Stimulated activated CD4-positive, alpha-beta T cell treated with anti-CD3 and anti-CD28 coated beads, Interleukin-2, amount 100 ng/mL, for 48 hours (primary cell): ENCODE measurements around the gene PA2G4.
"Not testable (repeated sequence)": the region's sequence is repeated elsewhere in the genome, so short reads cannot be mapped to it uniquely, and the experiment has no call there.

Experiments
- DNase-seq, 2 donors: peaks; one replicate each; pipeline ENCODE4 v3.0.0-alpha.2; 2020

Gene PA2G4

DNA sequence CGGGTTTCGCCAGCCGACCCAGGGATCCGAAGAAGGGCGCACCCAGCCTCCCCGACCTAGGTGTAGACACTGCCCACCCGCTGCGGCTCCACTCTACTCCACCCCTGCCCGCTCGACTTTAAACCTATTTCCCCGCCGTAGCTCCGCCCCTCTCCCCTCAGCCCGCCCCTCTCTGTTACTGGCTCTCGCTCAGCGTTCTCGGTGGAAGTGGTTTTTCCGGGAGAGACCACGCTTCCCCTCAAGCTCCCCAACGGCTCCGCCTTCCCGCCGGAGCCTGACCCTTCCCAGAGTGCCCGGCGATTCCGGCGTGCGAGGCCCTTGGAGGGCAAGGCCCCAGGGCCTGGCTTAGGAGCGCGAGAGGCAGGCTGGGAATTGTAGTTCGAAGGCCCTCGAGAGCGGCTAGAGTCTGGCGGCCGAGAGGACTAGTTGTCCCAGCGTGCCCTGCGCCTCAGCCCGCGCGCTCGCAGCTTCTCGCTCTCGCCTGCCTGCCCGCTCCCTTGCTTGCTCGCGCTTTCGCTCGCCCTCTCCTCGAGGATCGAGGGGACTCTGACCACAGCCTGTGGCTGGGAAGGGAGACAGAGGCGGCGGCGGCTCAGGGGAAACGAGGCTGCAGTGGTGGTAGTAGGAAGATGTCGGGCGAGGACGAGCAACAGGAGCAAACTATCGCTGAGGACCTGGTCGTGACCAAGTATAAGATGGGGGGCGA is at the start of gene PA2G4:
Gene PA2G4 (plus strand): TSS at position 451 of the 706 bp plus-strand sequence. CDS start 179 bp downstream, at position 630.
- DNase-seq = peak; percentile 96 to 97

DNA sequence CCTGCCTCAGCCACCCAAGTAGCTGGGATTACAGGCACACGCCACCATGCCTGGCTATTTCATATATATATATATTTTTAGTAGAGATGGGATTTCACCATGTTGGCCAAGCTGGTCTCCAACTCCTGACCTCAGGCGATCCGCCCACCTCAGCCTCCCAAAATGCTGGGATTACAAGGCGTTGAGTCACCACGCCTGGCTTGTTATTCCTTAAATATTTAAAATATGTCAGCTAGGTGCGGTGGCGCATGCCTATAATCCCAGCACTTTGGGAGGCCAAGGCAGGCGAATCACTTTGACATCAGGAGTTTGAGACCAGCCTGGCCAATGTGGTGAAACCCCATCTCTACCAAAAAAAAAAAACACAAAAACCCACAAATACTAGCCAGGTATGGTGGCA is 44.4 kb upstream of the PA2G4 start:
- DNase-seq = not testable (repeated sequence)

DNA sequence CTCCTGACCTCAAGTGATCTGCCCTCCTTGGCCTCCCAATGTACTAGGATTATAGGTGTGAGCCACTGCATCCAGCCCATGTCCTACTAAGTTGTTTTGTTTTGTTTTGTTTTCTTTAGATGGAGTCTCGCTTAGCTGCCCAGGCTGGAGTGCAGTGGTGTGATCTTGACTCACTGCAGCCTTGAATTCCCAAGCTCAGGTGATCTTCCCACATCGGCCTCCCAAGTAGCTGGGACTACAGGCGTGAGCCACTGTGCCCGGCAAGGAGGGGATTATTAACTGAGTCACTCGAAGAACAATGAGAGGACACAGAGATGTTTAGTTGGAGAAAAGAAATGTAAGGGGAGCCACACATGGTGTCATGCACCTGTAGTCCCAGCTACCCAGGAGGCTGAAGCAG is 42.4 kb upstream of the PA2G4 start:
- no peak for DNase-seq

DNA sequence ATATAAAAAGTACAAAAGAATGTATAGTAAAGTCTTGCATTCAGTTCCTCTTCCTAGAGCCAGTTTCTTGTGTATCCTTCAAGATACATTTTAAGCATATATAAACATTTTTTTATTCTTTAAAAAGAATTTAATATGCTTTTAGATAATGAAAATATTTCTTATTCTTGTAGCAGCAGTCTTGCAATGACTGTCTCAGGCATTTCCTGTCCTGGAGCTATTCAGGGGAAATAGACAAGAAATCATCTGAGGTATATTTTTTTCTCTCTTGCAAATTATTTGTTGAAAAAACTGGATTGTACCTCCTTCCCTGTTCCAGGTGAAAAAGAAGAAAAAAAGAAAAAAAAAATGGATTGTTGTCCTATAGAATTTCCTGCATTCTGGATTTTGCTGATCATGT is 41.4 kb upstream of the PA2G4 start:
- DNase-seq = no peak

DNA sequence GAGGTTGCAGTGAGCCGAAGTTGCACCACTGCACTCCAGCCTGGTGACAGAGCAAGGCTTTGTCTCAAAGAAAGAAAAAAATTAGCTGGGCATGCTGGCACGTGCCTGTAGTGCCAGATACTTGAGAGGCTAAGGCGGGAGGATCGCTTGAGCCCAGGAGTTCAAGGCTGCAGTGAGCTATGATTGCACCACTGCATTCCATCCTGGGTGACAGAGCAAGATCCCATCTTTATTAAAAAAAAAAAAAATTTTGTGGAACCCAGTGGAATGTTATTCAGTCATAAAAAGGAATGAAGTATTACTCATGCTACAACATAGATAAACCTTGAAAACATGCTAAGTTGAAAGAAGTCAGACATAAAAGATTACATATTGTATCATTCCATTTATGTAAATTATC is 32.7 kb upstream of the PA2G4 start:
- no peak for DNase-seq

DNA sequence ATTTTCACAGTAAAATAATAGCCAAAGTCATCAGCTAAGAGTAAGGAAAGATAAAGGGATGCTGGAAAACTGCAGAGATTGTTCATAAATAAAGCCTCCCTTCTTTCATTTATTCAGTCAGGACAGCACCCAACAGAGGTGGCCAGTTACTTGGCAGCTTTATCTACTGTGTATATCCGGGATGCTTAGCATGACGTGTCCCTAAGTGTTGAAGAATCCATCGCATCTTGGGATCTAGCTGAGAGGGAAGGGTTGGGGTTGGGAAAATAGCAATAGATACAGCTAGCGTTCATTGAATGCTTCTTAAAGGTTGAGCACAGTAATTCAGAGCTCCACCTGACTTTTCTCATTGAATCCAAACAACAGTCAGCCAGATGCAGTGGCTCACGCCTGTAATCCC is 30.0 kb upstream of the PA2G4 start:
- DNase-seq = no peak

DNA sequence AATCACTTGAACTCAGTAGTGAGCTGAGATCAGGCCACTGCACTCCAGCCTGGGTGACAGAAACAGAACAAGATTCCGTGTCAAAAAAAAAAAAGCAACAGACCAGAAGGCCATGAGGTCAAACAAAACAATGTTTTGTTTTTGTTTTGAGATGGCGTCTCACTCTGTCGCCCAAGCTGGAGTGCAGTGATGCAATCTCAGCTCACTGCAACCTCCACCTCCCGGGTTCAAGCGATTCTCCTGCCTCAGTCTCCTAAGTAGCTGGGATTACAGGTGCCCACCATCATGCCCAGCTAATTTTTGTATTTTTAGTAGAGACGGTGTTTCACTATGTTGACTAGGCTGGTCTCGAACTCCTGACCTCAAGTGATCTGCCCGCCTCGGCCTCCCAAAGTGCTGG is 26.4 kb upstream of the PA2G4 start:
- not testable (repeated sequence) for DNase-seq

DNA sequence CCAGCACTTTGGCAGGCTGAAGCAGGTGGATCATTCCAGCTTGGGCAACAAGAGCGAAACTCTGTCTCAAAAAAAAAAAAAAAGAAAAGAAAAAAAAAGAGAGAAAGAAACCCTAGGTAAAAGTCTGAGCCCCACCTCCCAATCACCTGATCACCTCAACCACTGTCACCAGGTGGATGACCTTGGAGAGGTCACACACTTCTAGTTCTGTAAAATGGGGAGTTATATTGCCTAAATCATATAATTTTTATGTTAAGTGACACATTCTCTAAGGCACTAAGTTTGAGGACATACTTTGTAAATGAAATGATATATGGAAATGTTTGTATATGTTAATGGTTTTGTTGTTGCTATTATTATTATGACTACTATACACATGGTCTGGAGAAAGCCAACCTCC is 25.9 kb upstream of the PA2G4 start:
- no peak for DNase-seq

DNA sequence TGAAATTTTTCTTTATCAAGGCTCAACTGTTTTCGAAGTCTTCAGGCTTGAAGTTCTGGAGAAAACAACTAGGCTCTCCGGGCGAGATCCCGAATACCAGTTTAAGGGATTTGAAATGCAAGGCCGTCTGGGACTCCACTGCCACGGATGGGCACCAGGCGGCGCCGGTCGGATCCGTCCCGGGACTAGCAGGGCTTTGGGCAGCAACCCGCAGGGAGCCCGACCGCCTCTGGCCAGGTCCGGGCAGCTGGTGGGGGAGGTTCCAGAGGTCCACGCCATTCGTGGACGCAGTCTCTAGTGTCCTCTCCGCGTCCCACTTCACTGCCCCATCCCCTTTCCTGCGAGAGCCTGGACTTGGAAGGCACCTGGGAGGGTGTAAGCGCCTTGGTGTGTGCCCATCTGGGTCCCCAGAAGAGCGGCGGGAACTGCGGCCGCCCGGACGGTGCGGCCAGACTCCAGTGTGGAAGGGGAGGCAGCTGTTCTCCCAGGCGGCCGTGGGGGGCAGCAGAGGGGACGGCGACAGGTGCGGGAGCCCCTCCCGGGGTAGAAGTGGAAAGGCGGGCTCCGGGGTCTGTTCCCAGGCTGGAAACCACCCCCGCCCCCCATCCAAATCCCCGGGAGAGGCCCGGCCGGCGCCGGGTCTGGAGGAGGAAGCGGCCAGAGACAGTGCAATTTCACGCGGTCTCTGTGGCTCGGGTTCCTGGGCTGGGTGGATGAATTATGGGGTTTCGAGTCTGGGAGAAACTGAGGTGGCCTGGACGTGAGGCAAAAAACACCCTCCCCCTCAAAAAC is 25.2 kb upstream of the PA2G4 start:
- peak; percentile 51 to 54 for DNase-seq

DNA sequence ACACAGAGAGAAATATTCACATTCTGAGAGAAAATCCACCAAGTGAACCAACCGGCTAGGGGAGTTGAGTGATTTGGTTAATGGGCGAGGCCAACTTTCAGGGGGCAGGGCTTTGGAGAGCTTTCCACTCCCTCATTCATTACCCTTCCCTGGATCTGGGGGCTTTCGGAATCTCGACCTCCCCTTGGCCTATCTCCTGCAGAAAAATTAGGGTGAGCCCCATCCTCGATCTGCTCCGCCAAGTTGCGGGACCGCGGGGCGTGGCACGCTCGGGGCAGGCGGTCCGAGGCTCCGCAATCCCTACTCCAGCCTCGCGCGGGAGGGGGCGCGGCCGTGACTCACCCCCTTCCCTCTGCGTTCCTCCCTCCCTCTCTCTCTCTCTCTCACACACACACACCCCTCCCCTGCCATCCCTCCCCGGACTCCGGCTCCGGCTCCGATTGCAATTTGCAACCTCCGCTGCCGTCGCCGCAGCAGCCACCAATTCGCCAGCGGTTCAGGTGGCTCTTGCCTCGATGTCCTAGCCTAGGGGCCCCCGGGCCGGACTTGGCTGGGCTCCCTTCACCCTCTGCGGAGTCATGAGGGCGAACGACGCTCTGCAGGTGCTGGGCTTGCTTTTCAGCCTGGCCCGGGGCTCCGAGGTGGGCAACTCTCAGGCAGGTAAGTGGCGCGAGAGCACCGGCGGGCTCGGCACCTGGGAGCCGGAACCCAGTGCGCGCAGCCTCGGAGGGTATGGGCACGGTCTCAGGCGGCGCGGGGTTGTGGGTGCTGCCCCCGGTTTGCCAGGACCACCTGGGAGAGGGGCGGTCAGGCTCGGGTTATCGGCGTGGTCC is 24.4 kb upstream of the PA2G4 start, which contains the start of gene ERBB3:
Gene ERBB3 (plus strand): TSS at position 443 of the 833 bp plus-strand sequence. CDS start 136 bp downstream, at position 579.
- DNase-seq = peak; percentile 55 to 62

DNA sequence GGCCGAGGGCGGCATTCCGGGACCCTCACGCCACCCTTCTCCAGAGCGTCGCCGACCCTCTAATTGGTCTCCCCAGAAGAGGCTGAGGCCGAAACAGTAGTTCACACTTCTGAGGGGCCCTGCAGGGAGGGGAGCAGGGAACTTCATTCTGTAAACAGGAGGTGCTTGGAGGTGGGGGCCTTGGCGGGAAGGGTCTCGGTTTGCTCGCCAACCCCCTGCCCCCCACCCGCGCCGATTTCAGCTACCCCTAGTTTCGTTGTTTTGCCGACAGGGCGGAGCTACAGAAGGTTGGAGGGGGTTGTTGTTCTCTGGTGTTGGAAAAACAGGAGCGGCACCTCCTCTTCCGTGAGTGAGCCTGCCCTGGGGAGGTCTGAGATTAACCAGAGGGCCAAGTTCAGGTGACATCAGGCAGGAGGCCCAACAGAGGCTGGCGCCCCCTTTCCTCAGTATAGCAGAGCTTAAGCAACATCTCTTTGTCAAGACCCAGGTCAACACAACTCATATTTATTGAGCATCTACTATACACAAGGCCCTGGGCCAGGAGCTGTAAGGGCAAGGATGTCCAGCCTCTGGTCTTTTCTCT is 23.7 kb upstream of the PA2G4 start:
- DNase-seq = no peak

DNA sequence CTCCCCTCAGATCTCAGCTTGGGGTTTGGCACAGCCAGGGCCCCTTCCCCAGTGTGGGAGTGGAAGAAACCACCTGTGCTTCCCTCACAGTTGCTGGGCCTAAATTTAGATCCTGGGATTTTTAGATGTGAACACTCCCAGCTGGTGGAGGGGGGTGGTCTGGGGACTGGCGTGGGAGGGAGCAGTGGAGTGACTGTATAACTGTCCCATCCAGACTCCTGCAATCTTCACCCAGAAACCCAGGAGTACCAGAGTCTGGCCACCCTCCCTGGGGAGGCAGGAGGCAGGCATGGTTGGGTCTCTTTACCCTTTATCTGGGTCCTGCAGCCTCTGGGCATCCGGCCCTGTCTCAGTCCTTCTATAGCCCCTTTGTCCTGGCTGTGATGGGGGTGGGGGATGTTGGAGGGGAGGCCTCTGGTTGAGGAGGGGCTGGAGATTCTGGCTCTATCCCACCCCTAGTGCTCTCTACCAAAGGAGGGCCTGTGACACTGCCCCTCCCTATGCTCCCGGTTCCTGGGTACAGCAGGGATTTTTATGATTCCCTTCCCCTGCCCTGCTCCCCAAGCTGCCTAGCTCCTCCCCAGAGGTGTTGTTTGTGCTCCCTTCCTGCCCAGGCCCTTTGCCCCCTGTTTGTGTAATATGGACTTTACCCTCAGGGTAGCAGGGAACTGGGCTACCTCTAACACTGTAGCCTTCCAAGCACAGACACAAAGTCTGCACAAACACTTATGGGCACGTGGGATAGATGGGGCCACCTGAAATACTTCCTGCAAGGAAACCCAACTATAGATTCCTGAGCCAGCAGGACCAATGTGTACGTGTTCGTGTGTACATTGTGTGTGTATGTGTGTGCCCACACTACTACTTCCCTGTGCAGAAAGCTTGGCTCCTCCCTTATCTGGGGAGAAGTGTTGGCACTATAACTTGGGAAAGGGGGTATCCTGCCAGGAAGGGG is 22.7 kb upstream of the PA2G4 start:
- no peak for DNase-seq

DNA sequence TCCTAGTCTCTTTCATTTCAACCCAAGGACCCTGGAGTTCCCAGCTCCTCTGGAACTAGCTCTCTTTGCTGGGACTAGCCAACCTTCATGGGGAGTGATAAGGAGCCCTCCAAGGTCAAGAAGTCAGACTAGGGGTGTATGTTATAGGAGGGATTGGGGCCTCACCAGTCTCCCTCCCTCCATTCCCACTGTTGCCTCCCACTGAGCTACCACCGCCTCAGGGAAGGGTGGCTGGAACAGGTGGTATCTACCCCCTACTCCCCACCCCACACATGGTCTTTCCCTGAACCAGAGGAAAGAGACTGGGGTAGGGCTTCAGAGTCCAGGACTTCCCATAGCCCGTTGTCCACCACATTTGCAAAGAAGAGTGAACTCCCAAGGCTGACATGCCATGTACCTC is 22.0 kb upstream of the PA2G4 start:
- no peak for DNase-seq

DNA sequence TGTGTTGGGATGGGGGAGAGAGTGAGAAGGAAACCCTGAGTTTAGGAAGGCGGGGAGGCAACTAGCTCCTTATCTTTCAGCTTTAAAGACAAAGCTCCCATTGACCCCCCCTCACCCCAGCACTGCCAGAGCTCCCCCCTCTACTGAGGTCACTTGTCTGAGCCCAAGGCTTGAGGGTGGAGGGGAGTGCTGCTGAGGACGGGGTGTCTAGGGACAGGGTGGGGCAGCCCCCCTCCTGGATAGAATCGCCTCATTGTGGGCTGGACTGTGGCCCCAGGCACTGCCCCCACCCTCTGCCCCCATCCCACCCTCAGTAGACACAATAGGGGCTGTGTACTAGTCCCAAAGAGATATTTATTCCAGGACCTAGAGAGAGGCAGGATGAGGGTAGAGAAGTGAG is 21.4 kb upstream of the PA2G4 start:
- DNase-seq = no peak

DNA sequence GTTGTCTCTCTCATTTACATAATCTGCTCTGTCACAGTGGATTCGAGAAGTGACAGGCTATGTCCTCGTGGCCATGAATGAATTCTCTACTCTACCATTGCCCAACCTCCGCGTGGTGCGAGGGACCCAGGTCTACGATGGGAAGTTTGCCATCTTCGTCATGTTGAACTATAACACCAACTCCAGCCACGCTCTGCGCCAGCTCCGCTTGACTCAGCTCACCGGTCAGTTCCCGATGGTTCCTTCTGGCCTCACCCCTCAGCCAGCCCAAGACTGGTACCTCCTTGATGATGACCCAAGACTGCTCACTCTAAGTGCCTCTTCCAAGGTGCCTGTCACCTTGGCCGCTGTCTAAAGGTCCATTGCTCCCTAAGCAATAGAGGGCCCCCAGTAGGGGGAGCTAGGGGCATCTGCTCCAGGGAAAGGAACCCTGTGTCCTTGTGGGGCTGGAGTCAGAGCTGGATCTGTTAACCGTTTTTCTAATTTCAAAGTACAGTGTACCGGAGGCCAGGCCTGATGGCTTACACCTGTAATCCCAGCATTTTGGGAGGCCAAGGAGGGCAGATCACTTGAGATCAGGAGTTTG is 19.3 kb upstream of the PA2G4 start:
- peak; percentile 24 to 29 for DNase-seq

DNA sequence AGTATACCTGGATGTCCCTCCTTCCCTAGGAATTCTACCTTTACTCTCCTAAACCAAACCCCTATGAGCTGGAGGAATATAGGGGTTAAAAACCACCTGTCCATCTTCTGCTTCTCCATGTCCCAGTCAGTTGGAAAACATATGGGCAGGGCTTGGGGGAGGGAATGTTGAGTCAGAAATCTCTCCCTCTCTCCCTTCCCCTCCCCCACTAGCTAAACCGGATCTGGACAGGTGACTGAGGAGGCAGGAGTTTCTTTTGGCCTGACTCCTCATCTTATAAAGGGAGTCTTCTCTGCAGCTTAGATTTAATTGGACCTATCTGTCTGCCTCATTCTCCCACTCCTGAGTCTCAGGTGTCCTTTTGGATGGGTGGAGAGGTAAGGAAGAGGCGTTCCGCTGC is 18.3 kb upstream of the PA2G4 start:
- no peak for DNase-seq

DNA sequence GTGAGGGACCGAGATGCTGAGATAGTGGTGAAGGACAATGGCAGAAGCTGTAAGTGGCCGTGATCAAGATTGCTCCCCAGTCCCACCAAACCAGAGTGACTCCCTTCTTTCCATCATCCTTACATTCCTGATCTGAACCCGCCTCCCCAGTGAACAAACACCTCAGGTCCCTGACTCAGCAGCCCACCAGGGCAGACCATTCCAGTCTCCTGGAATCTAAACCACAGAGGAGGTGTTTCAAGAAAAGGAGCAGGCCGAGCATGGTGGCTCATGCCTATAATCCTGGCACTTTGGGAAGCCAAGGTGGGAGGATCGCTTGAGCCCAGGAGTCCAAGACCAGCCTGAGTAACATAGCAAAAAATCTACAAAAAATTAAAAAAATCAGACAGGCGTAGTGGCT is 17.8 kb upstream of the PA2G4 start:
- DNase-seq = no peak

DNA sequence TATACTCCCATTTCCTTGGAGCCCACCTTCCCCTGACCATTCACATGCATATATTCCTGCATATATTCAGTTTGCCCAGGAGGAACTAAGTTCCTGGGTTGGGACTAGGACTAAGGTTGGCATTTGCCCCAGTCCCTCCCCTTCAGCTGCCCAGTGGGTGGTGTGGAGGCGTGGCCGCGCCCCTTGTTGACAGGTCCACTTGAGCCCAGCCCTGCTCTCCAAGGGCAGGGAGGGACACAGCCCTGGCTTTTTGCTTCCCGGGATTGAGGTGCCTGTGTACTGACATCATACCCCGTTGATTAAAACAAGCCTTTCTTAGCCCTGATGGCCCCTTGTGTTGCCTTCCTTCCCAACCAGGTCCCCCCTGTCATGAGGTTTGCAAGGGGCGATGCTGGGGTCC is 17.1 kb upstream of the PA2G4 start:
- DNase-seq = no peak

DNA sequence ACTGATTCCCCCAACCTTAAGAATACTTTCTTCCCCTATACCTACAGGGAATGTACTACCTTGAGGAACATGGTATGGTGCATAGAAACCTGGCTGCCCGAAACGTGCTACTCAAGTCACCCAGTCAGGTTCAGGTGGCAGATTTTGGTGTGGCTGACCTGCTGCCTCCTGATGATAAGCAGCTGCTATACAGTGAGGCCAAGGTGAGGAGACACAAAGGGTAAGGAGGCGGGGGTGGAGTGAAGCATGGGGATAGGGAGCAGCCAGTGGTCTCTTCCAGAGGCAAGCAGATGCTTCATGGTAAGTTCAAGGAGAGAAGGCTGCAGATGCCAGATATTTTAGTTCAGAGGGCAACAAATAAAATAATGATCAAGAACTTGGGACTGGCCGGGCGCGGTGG is 6.6 kb upstream of the PA2G4 start:
- DNase-seq = no peak

DNA sequence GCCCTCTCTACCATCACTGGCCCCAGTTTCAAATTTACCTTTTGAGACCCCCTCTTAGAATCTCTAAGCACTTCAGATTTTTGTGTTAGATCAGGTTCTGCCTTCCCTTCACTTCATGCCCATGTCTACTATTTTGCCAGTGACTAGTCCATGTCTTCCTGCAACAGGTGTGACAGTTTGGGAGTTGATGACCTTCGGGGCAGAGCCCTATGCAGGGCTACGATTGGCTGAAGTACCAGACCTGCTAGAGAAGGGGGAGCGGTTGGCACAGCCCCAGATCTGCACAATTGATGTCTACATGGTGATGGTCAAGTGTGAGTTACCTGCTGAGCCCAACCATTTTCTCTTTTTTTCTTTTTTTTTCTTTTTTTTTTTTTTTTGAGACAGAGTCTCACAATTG is 5.8 kb upstream of the PA2G4 start:
- no peak for DNase-seq

DNA sequence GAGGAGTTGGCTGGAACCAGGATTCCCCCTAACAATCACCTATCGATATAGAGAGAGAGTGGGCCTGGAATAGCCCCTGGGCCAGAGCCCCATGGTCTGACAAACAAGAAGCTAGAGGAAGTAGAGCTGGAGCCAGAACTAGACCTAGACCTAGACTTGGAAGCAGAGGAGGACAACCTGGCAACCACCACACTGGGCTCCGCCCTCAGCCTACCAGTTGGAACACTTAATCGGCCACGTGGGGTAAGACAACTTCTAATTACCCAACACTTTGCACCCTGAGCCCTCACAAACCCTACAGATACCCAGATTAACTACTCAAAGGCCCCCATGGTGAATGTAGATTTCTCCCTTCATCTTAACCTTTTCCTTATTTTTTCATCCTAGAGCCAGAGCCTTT is 4.6 kb upstream of the PA2G4 start:
- DNase-seq = no peak

DNA sequence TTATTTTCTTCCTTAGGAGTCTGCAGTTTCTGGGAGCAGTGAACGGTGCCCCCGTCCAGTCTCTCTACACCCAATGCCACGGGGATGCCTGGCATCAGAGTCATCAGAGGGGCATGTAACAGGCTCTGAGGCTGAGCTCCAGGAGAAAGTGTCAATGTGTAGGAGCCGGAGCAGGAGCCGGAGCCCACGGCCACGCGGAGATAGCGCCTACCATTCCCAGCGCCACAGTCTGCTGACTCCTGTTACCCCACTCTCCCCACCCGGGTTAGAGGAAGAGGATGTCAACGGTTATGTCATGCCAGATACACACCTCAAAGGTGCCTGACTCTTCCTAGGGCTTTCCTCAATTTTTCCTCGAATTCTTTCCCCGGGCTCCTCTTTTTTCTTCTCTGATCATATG is 3.3 kb upstream of the PA2G4 start:
- DNase-seq = no peak
